GM12878 (cell line): Measurements from ENCODE around the gene KRT25. TPM values are rescaled to one million over a fixed set of nuclear protein-coding genes. Genes with fewer than 3 reads are reported as not detected.

ENCODE experiments used
- BACH1 ChIP-seq: fragments of 450-650 bp; IDR thresholded peaks from 2 replicates; pipeline ENCODE4 v1.6.1; 2017; ENCODE audit warnings: mild to moderate bottlenecking, borderline replicate concordance
- BRCA1 ChIP-seq: IDR thresholded peaks from 2 replicates; pipeline ENCODE4 v1.6.1; 2011; ENCODE audit warnings: low read depth, low read length, improper control_type of control experiment
- CEBPB ChIP-seq, 2 experiments: fragments of 150-350 bp in 1 of 2; IDR thresholded peaks; 2 replicates each; pipeline ENCODE4 v1.6.1; 2012 to 2014; ENCODE audit warnings: low read depth in 2 of 2, low read length in 2 of 2, borderline replicate concordance in 1 of 2, inconsistent platforms in 1 of 2
- DPF2 ChIP-seq: fragments of 450-650 bp; IDR thresholded peaks from 2 replicates; pipeline ENCODE4 v1.6.1; 2017; ENCODE audit warnings: mild to moderate bottlenecking
- EZH2 ChIP-seq: IDR thresholded peaks from 2 replicates; pipeline ENCODE4 v1.6.1; 2012; ENCODE audit warnings: low read depth, mild to moderate bottlenecking, control low read depth, inconsistent platforms, low read length, borderline replicate concordance; ENCODE audit not compliant: control insufficient read depth
- FOS ChIP-seq: IDR thresholded peaks from 3 replicates; pipeline ENCODE4 v1.6.1; 2011; ENCODE audit warnings: borderline replicate concordance; ENCODE audit not compliant: insufficient read length; ENCODE audit errors: extremely low read depth
- MTA3 ChIP-seq: IDR thresholded peaks from 2 replicates; pipeline ENCODE4 v1.6.1; 2012; ENCODE audit warnings: low read length, inconsistent platforms, borderline replicate concordance
- NBN ChIP-seq: fragments of 450-650 bp; IDR thresholded peaks from 2 replicates; pipeline ENCODE4 v1.6.1; 2016
- NFYB ChIP-seq: IDR thresholded peaks from 2 replicates; pipeline ENCODE4 v1.6.1; 2011; ENCODE audit warnings: low read depth, mild to moderate bottlenecking, low read length, improper control_type of control experiment, moderate library complexity; ENCODE audit not compliant: insufficient read depth
- NR2C2 ChIP-seq: IDR thresholded peaks from 2 replicates; pipeline ENCODE4 v1.6.1; 2011; ENCODE audit warnings: borderline replicate concordance, low read depth; ENCODE audit not compliant: control insufficient read depth, insufficient read length
- POLR2AphosphoS5 ChIP-seq: IDR thresholded peaks from 2 replicates; pipeline ENCODE4 v1.6.1; 2011; ENCODE audit warnings: mild to moderate bottlenecking, low read length, inconsistent platforms
- RUNX3 ChIP-seq: IDR thresholded peaks from 2 replicates; pipeline ENCODE4 v1.6.1; 2012; ENCODE audit warnings: low read length, inconsistent platforms
- SREBF1 ChIP-seq: IDR thresholded peaks from 2 replicates; pipeline ENCODE4 v1.6.1; 2012; ENCODE audit warnings: mild to moderate bottlenecking, low read length
- SUPT20H ChIP-seq: IDR thresholded peaks from 2 replicates; pipeline ENCODE4 v1.6.1; 2011; ENCODE audit warnings: low read depth, mild to moderate bottlenecking, low read length, moderate library complexity, borderline replicate concordance; ENCODE audit not compliant: control insufficient read depth
- SUZ12 ChIP-seq: fragments of 200-600 bp; sonication (generic); IDR thresholded peaks from one replicate; pipeline ENCODE4 v1.6.1; 2018; ENCODE audit warnings: antibody characterized with exemption, mild to moderate bottlenecking; ENCODE audit not compliant: unreplicated experiment
- ZNF217 ChIP-seq: fragments of 450-650 bp; IDR thresholded peaks from 2 replicates; pipeline ENCODE4 v1.6.1; 2017; ENCODE audit warnings: antibody characterized with exemption, mild to moderate bottlenecking
- polyA plus RNA-seq, 11 experiments: library from polyadenylated mRNA; depleted of rRNA in 4 of 11; unstranded in 6 of 11; stranded (reverse) in 5 of 11; fragments of >200 nt; fragmentation: Nextera tagmentation in 4 of 11; fragmentation: Illumina TruSeq in 1 of 11; extraction: Ambion mirVana in 4 of 11; extraction: Trizol in 1 of 11; gene quantifications; 1 replicate in 1 of 11; 2 replicates in 10 of 11; pipeline versions ENCODE4 v1.2.1 to v1.2.3, GENCODE V29; 2011 to 2016; ENCODE audit warnings: inconsistent platforms in 2 of 11, missing spikeins in 2 of 11, low read depth in 1 of 11
- total RNA-seq, 4 experiments: library from RNA; depleted of rRNA in 3 of 4; stranded (reverse); fragments of >200 nt in 3 of 4; fragmentation: Illumina TruSeq in 1 of 4; extraction: Trizol in 1 of 4; gene quantifications; 2 replicates each; pipeline versions ENCODE4 v1.2.1 to v1.2.3, GENCODE V29; 2013 to 2021
- TF ChIP-seq, protein P1 (sequence below), 3 experiments: IDR thresholded peaks in 2 of 3; conservative IDR thresholded peaks in 1 of 3; 2 replicates each; pipeline ENCODE4 v1.5.1; 2011; ENCODE audit warnings: low read depth in 3 of 3, low read length in 3 of 3, mild to moderate bottlenecking in 3 of 3, control low read depth in 2 of 3, moderate library complexity in 2 of 3, inconsistent platforms in 1 of 3, mixed read lengths in 1 of 3; ENCODE audit not compliant: control insufficient read depth in 2 of 3, insufficient read depth in 1 of 3; ENCODE audit errors: extremely low read depth in 1 of 3
- TF ChIP-seq, protein P2 (sequence below): IDR thresholded peaks from 2 replicates; pipeline ENCODE4 v1.6.1; 2011; ENCODE audit warnings: borderline replicate concordance, low read depth, mild to moderate bottlenecking, moderate library complexity, low read length; ENCODE audit not compliant: insufficient read depth, poor library complexity, severe bottlenecking
- TF ChIP-seq, protein P3 (sequence below): fragments of 450-650 bp; IDR thresholded peaks from 2 replicates; pipeline ENCODE4 v1.6.1; 2017; ENCODE audit warnings: borderline replicate concordance
- TF ChIP-seq, protein P4 (sequence below): fragments of 450-650 bp; formaldehyde crosslinking; IDR thresholded peaks from 2 replicates; pipeline ENCODE4 v1.5.0; 2022; ENCODE audit warnings: mild to moderate bottlenecking, missing genetic modification characterization
- TF ChIP-seq, protein P5 (sequence below): IDR thresholded peaks from 2 replicates; pipeline ENCODE4 v1.6.1; 2011; ENCODE audit warnings: low read depth, mild to moderate bottlenecking, low read length, moderate library complexity, borderline replicate concordance; ENCODE audit errors: extremely low read depth

The KRT25 gene
- total and polyA plus RNA-seq, 10 of the 15 experiments (the other 5 are each of a cell fraction or from before 2014, with no cell fraction given), result not detected

DNA sequence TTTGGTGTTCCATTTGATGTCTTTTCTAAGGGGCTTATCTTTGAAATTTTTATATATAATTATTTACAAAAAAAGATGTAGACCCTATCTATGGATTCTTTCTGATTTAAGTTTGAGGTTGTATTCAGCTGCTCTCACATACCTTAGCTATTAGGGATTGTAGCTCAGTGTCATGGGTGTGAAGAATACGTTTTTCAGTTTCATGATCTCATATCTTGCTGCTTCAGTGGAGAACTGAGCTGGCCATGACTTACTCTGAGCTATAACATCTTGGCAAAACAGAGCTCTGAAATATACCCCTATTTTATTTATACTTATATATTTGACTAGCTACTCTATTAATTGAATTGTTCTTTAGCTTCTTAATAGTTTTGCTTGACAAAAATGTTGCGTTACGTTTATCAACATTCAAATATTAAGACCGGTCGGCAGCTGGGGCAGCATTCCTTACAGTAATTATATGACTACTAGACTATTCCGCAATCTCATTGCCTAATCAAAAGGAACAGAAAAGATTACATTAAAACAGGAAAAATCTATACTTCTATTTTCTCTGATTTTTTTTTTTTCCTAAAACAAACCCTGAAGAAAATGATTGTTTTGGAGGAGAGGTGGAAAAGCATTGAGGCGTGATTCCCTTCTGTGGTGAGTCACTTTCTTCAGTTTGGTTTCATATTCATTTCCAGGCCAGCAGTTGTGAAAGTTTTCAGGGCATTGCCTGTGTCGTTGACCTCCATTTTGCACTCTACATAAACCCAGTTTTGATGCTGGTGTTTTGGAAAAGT lies 27.5 kb downstream of the KRT25 start (continued):
- TF ChIP-seq, protein P1, sequence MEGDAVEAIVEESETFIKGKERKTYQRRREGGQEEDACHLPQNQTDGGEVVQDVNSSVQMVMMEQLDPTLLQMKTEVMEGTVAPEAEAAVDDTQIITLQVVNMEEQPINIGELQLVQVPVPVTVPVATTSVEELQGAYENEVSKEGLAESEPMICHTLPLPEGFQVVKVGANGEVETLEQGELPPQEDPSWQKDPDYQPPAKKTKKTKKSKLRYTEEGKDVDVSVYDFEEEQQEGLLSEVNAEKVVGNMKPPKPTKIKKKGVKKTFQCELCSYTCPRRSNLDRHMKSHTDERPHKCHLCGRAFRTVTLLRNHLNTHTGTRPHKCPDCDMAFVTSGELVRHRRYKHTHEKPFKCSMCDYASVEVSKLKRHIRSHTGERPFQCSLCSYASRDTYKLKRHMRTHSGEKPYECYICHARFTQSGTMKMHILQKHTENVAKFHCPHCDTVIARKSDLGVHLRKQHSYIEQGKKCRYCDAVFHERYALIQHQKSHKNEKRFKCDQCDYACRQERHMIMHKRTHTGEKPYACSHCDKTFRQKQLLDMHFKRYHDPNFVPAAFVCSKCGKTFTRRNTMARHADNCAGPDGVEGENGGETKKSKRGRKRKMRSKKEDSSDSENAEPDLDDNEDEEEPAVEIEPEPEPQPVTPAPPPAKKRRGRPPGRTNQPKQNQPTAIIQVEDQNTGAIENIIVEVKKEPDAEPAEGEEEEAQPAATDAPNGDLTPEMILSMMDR (IDR thresholded peaks at IDR 0.05 in 2 of 3, conservative IDR thresholded peaks at IDR 0.05 in 1 of 3; ENCODE audit: control insufficient read depth in 2 of 3, extremely low read depth in 1 of 3, insufficient read depth in 1 of 3, low read depth in 3 of 3, low read length in 3 of 3), result no peak
- TF ChIP-seq BACH1 (no peak), ZNF217 (no peak), SUPT20H (no peak), MTA3 (no peak), CEBPB (IDR thresholded peaks at IDR 0.05; ENCODE audit: borderline replicate concordance in 1 of 2, low read depth in 2 of 2, low read length in 2 of 2) (no peak), SUZ12 (no peak), NFYB (no peak), DPF2 (peak; percentile 60), FOS (no peak), NR2C2 (no peak), POLR2AphosphoS5 (no peak), RUNX3 (peak; percentile 79), BRCA1 (no peak), SREBF1 (no peak), NBN (0 out of 2 replicates have a peak, but pooled peaks have one; percentile 17), EZH2 (no peak)
- TF ChIP-seq, protein P2, sequence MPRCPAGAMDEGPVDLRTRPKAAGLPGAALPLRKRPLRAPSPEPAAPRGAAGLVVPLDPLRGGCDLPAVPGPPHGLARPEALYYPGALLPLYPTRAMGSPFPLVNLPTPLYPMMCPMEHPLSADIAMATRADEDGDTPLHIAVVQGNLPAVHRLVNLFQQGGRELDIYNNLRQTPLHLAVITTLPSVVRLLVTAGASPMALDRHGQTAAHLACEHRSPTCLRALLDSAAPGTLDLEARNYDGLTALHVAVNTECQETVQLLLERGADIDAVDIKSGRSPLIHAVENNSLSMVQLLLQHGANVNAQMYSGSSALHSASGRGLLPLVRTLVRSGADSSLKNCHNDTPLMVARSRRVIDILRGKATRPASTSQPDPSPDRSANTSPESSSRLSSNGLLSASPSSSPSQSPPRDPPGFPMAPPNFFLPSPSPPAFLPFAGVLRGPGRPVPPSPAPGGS, result no peak
- TF ChIP-seq, protein P3, sequence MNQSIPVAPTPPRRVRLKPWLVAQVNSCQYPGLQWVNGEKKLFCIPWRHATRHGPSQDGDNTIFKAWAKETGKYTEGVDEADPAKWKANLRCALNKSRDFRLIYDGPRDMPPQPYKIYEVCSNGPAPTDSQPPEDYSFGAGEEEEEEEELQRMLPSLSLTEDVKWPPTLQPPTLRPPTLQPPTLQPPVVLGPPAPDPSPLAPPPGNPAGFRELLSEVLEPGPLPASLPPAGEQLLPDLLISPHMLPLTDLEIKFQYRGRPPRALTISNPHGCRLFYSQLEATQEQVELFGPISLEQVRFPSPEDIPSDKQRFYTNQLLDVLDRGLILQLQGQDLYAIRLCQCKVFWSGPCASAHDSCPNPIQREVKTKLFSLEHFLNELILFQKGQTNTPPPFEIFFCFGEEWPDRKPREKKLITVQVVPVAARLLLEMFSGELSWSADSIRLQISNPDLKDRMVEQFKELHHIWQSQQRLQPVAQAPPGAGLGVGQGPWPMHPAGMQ, result no peak
- TF ChIP-seq, protein P4, sequence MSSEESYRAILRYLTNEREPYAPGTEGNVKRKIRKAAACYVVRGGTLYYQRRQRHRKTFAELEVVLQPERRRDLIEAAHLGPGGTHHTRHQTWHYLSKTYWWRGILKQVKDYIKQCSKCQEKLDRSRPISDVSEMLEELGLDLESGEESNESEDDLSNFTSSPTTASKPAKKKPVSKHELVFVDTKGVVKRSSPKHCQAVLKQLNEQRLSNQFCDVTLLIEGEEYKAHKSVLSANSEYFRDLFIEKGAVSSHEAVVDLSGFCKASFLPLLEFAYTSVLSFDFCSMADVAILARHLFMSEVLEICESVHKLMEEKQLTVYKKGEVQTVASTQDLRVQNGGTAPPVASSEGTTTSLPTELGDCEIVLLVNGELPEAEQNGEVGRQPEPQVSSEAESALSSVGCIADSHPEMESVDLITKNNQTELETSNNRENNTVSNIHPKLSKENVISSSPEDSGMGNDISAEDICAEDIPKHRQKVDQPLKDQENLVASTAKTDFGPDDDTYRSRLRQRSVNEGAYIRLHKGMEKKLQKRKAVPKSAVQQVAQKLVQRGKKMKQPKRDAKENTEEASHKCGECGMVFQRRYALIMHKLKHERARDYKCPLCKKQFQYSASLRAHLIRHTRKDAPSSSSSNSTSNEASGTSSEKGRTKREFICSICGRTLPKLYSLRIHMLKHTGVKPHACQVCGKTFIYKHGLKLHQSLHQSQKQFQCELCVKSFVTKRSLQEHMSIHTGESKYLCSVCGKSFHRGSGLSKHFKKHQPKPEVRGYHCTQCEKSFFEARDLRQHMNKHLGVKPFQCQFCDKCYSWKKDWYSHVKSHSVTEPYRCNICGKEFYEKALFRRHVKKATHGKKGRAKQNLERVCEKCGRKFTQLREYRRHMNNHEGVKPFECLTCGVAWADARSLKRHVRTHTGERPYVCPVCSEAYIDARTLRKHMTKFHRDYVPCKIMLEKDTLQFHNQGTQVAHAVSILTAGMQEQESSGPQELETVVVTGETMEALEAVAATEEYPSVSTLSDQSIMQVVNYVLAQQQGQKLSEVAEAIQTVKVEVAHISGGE (CRISPR knock-in tag), result no peak
- TF ChIP-seq, protein P5, sequence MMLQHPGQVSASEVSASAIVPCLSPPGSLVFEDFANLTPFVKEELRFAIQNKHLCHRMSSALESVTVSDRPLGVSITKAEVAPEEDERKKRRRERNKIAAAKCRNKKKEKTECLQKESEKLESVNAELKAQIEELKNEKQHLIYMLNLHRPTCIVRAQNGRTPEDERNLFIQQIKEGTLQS, result no peak
